Upper lobe of left lung (tissue), 6 donors: Measurements from ENCODE around the gene TRIM66. TPM values are rescaled to one million over a fixed set of nuclear protein-coding genes. Genes with fewer than 3 reads are reported as not detected.
A peak's percentile ranks its signal among the peaks of the same experiment; 100 is the strongest.

ENCODE experiments used
- ATAC-seq, 2 donors: fragments of 200-7000 bp; cut with Tn5 transposase; one replicate each; pipeline ENCODE4 v1.9.1; 2022; ENCODE audit warnings: mild to moderate bottlenecking in 2 of 2, moderate library complexity in 2 of 2; ENCODE audit not compliant: low FRiP score in 2 of 2
- DNase-seq, 2 donors: peaks; one replicate each; pipeline ENCODE4 v3.0.0-alpha.2; 2019 to 2020
- H3K27ac ChIP-seq, 4 donors: fragments of 200-600 bp; sonication (generic); one replicate each; pipeline ENCODE4 v1.5.1; 2016 to 2019
- H3K27me3 ChIP-seq, 4 donors: fragments of 200-600 bp; sonication (generic); one replicate each; pipeline ENCODE4 v1.5.1; 2017 to 2019
- H3K36me3 ChIP-seq, 4 donors: fragments of 200-600 bp; sonication (generic); one replicate each; pipeline ENCODE4 v1.5.1; 2016 to 2019
- H3K4me1 ChIP-seq, 4 donors: fragments of 200-600 bp; sonication (generic); one replicate each; pipeline ENCODE4 v1.5.1; 2018 to 2019
- H3K4me3 ChIP-seq, 4 donors: fragments of 200-600 bp; sonication (generic); one replicate each; pipeline ENCODE4 v1.5.1; 2017 to 2019; ENCODE audit warnings: mild to moderate bottlenecking in 2 of 4, moderate library complexity in 1 of 4
- H3K9me3 ChIP-seq, 4 donors: fragments of 200-600 bp; sonication (generic); one replicate each; pipeline ENCODE4 v1.5.1; 2018 to 2019
- EP300 ChIP-seq, 4 donors: sonication (generic); formaldehyde crosslinking; IDR thresholded peaks; one replicate each; pipeline ENCODE4 v1.5.1; 2017; ENCODE audit warnings: antibody characterized with exemption in 4 of 4, control low read depth in 2 of 4
- POLR2A ChIP-seq, 4 donors: fragments of 450-650 bp; IDR thresholded peaks; one replicate each; pipeline ENCODE4 v1.5.1; 2016 to 2017; ENCODE audit warnings: antibody characterized with exemption in 4 of 4, mild to moderate bottlenecking in 2 of 4
- POLR2AphosphoS5 ChIP-seq, 2 donors: sonication (generic); formaldehyde crosslinking; IDR thresholded peaks; one replicate each; pipeline ENCODE4 v1.5.1; 2017; ENCODE audit warnings: antibody characterized with exemption in 2 of 2
- WGBS, 2 donors: methylation state at CpG; one replicate each; pipeline ENCODE4 v1.1.5; 2017 to 2018; 5-methylcytosine and 5-hydroxymethylcytosine counted together
- total RNA-seq, 6 donors: library from RNA; depleted of rRNA in 4 of 6; stranded (reverse); fragments of >200 nt in 4 of 6; gene quantifications; one replicate each; pipeline versions ENCODE4 v1.1.0 to v1.2.1, GENCODE V29; 2016 to 2021
- TF ChIP-seq, protein P1 (sequence below), 6 experiments: fragments of 450-650 bp in 4 of 6; fragments of 200-600 bp in 2 of 6; sonication (generic) in 2 of 6; IDR thresholded peaks; one replicate each; pipeline ENCODE4 v1.5.1; 2016 to 2019; ENCODE audit warnings: antibody characterized with exemption in 6 of 6
- donor health status: DM: no; HTN: no; CAD: no; lungs with moderate emphysema.
- donor health status: DM: no; HTN: yes; CAD: no; lungs with severe emphysema.

Gene TRIM66
- total RNA-seq, 6 donors from 2014 or later: 4.9 to 126 (median 11.2) TPM

DNA sequence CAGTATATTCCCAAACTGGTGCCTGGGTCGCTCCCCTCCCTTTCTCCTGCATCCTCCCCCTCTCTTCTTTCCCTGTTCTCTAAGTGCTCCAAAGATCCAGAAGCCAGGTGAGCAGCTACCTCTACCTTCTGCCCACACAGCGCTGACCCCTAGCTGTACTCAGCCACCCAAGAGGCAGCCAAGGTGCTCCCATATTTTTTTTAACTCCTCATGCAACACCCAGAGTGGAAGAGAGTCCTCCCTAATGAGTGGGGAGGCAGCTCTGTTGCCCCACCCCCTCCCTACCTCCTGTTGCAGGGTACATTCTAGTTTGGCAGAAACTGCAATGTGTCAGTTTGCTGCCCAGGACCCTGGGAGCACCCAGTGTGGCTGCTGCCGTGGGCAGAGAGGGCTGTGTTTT is 40.3 kb upstream of the TRIM66 start:
- no peak overlapping the region for H3K4me3 ChIP-seq
- no peaks in the 10 kb centered on the region for H3K9me3 ChIP-seq
- no peak for ATAC-seq
- WGBS, 2 donors: 81 to 90% methylated on average over 2 to 3 of the region's 3 CpGs
- H3K4me1 ChIP-seq: peaks cover 55 to 71% (median 58%) of the 10 kb centered on the region in 4 donors
- H3K27ac ChIP-seq: peak overlapping the region; percentile 66 to 85 (median 81)
- peaks cover 0 to 16% (median 7%) of the 10 kb centered on the region in 4 donors for H3K36me3 ChIP-seq
- H3K27me3 ChIP-seq: no peaks in the 10 kb centered on the region
- TF ChIP-seq POLR2A (IDR thresholded peaks at IDR 0.05) (no peak), EP300 (IDR thresholded peaks at IDR 0.05) (no peak), POLR2AphosphoS5 (IDR thresholded peaks at IDR 0.05) (no peak)
- TF ChIP-seq, protein P1, sequence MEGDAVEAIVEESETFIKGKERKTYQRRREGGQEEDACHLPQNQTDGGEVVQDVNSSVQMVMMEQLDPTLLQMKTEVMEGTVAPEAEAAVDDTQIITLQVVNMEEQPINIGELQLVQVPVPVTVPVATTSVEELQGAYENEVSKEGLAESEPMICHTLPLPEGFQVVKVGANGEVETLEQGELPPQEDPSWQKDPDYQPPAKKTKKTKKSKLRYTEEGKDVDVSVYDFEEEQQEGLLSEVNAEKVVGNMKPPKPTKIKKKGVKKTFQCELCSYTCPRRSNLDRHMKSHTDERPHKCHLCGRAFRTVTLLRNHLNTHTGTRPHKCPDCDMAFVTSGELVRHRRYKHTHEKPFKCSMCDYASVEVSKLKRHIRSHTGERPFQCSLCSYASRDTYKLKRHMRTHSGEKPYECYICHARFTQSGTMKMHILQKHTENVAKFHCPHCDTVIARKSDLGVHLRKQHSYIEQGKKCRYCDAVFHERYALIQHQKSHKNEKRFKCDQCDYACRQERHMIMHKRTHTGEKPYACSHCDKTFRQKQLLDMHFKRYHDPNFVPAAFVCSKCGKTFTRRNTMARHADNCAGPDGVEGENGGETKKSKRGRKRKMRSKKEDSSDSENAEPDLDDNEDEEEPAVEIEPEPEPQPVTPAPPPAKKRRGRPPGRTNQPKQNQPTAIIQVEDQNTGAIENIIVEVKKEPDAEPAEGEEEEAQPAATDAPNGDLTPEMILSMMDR (IDR thresholded peaks at IDR 0.05): no peak
- no peak for DNase-seq

DNA sequence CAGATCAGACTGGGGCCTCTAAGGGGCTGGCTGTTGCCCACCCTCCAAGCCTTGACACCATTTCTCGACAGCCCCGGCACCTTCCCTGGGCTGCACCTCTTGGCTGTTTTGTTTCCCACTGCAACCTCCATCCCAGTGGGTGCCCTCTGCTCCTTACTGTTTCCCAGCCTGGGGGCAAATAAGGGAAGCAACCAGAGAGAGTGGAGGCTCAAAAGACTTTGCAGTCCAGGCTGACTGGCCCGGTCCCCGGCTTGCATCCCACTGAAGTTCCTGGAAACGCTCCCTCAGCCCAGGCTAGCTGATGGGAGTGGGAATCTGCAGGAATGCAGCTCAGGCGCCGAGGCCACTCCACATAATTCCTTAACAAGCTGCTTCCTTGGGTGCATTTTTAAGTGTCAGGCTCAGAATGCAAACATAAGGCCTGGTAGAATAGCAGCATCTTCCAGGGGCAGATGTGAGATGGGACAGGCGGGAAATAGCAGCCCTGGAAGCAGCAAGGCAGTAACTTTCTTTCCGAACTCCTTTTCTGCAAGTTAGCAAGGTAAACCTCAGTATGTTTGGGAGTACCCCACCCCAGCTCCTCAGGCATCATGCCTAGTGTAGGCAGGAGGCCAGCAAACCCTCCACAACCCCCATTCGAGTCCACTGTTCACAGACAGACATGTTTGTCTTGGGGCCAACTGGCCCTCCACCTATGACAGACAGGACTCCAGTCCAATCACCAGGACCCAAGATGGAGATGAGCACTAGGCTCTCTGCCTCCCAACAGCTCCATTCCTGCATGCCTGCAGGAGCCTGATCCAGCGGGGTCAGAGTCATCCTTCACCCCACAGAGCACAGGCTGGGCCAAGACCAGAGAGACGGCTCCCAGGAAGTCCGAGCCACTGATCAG is 39.4 kb upstream of the TRIM66 start:
- ATAC-seq (no peak), DNase-seq (no peak)
- 62% methylated on average over 7 to 13 of the region's 13 CpGs for WGBS, 2 donors
- H3K4me1 ChIP-seq: peaks cover 62 to 70% (median 67%) of the 10 kb centered on the region in 4 donors
- TF ChIP-seq EP300 (IDR thresholded peaks at IDR 0.05) (no peak), POLR2A (IDR thresholded peaks at IDR 0.05) (no peak)
- TF ChIP-seq, protein P1 (IDR thresholded peaks at IDR 0.05): no peak
- peak overlapping the region; percentile 66 to 85 (median 81) for H3K27ac ChIP-seq
- H3K27me3 ChIP-seq: no peaks in the 10 kb centered on the region
- no peaks in the 10 kb centered on the region for H3K9me3 ChIP-seq
- no peak overlapping the region for H3K4me3 ChIP-seq
- H3K36me3 ChIP-seq: peaks cover 0 to 22% (median 9%) of the 10 kb centered on the region in 4 donors

DNA sequence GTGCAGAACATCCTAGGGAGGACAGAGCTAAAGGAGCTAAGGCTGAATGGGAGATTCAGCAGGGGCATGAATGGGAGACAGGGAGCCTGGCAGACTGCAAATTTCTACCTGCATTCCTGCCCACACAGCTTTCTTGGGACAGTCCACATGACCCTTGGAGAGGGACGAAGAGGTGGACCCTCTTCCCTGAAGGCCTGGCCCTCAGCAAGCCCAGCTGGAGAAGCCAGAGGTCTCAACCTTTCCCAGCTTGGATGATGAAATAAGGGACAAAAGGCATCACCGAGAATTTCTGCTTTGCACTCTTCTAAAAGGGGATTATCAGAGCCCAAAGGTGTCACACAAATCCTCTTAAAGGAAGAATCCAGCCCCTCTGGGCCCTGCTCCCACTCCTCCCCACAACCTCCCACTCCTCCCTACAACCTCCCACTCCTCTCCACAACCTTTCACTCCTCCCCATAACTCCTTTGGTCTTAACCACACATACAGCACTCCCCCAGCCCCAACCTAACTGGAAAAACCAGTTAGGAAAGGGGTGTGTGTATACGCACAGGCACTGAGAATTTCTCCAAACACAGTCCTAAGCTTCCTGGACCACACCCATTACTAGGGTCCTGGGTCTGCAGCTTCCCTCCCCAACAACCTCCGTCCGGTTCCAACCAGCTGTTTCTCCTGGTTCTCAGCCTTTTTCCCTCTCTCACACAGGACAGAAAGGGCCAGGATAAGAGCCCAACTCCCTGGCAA is 38.6 kb upstream of the TRIM66 start:
- 38 to 41% methylated on average over 4 of the region's 5 CpGs for WGBS, 2 donors
- Histone ChIP-seq H3K9me3 (no peaks in the 10 kb centered on the region), H3K36me3 (peaks cover 0 to 24% (median 9%) of the 10 kb centered on the region in 4 donors), H3K27me3 (no peaks in the 10 kb centered on the region), H3K4me1 (peaks cover 61 to 71% (median 67%) of the 10 kb centered on the region in 4 donors), H3K4me3 (no peak overlapping the region), H3K27ac (peak overlapping the region; percentile 66 to 85 (median 81))
- TF ChIP-seq POLR2A (IDR thresholded peaks at IDR 0.05): no peak
- TF ChIP-seq EP300 (IDR thresholded peaks at IDR 0.05): peak in 1 of 4 donors; percentile 67
- TF ChIP-seq POLR2AphosphoS5 (IDR thresholded peaks at IDR 0.05): no peak
- ATAC-seq (peak; percentile 23 to 80), DNase-seq (peak in 1 of 2 donors; percentile 80)

DNA sequence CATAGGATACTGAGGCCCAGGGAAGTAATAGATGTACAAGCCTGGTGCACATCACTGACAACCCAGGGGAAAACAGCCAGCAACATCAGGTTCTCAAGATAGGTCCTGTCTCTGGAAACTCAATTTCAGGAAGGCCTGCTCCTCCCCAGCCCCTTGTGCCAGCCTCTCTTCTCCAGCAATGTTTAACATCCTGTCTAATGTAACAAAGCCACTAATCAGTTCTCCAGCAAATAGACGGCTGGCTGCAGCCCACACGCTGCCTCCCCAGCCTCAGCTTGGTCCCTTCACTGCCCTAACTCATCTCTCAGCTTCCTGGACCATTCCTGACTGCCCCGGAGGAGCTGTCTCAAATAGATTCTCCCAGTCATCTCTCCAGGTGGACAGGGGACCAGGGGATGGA is 37.9 kb upstream of the TRIM66 start:
- 45 to 59% methylated on average over 3 of the region's 3 CpGs for WGBS, 2 donors
- H3K27ac ChIP-seq: peak overlapping the region; percentile 66 to 85 (median 81)
- H3K27me3 ChIP-seq: no peaks in the 10 kb centered on the region
- H3K9me3 ChIP-seq: no peaks in the 10 kb centered on the region
- H3K4me1 ChIP-seq: peaks cover 67 to 76% (median 69%) of the 10 kb centered on the region in 4 donors
- peaks cover 0 to 24% (median 9%) of the 10 kb centered on the region in 4 donors for H3K36me3 ChIP-seq
- TF ChIP-seq POLR2AphosphoS5 (IDR thresholded peaks at IDR 0.05) (no peak), EP300 (IDR thresholded peaks at IDR 0.05) (no peak), POLR2A (IDR thresholded peaks at IDR 0.05) (no peak)
- TF ChIP-seq, protein P1 (IDR thresholded peaks at IDR 0.05): no peak
- no peak for ATAC-seq
- DNase-seq: no peak
- H3K4me3 ChIP-seq: no peak overlapping the region

DNA sequence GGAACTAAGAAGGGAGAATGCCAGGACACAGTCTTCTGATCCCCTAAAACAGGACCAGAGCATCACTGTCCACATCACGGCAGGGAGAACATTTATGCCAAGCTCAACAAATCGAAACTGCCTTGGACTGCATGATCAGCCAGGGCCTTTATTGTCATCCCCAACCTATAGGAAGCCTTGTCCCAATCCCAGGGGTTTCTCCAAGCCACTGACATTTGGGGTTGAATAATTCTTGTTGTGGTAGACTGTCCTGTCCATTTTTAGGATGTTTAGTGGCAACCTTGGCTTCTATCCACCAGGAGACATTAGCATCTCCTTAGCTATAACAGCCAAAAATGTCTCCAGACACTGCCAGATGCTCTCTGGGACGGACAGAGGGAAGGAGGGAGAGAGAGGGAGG is 37.3 kb upstream of the TRIM66 start:
- Histone ChIP-seq H3K27ac (peak overlapping the region; percentile 66 to 85 (median 81)), H3K27me3 (no peaks in the 10 kb centered on the region), H3K4me3 (no peak overlapping the region), H3K9me3 (no peaks in the 10 kb centered on the region), H3K36me3 (peaks cover 0 to 24% (median 8%) of the 10 kb centered on the region in 4 donors), H3K4me1 (peaks cover 67 to 77% (median 73%) of the 10 kb centered on the region in 4 donors)
- TF ChIP-seq EP300 (IDR thresholded peaks at IDR 0.05) (no peak), POLR2A (IDR thresholded peaks at IDR 0.05) (no peak), POLR2AphosphoS5 (IDR thresholded peaks at IDR 0.05) (no peak)
- TF ChIP-seq, protein P1 (IDR thresholded peaks at IDR 0.05): no peak
- ATAC-seq (peak in 1 of 2 donors; percentile 3), DNase-seq (no peak)
- WGBS, 2 donors: 72 to 76% methylated on average over 3 of the region's 3 CpGs
